Loucy (cell line): ENCODE results near the gene ALG6.

Source experiments
- H2AFZ ChIP-seq: fragments of 200-600 bp; sonication (generic); 2 replicates; pipeline ENCODE4 v1.6.0; 2016; ENCODE audit warnings: antibody characterized with exemption, mild to moderate bottlenecking, low read length, moderate library complexity
- H3F3A ChIP-seq: fragments of 200-600 bp; 2 replicates; pipeline ENCODE4 v1.6.0; 2016; ENCODE audit warnings: antibody characterized with exemption, low read depth, mild to moderate bottlenecking
- H3K27me3 ChIP-seq: fragments of 200-600 bp; sonication (generic); 2 replicates; pipeline ENCODE4 v1.6.1; 2014; ENCODE audit warnings: low read length, mild to moderate bottlenecking; ENCODE audit not compliant: insufficient read depth, poor library complexity, severe bottlenecking
- H3K36me3 ChIP-seq: fragments of 200-600 bp; sonication (generic); 2 replicates; pipeline ENCODE4 v1.6.1; 2016; ENCODE audit warnings: low read length; ENCODE audit not compliant: insufficient read depth
- H3K4me1 ChIP-seq: fragments of 200-600 bp; sonication (generic); 2 replicates; pipeline ENCODE4 v1.5.1; 2014; ENCODE audit warnings: low read length, mild to moderate bottlenecking; ENCODE audit not compliant: insufficient read depth, poor library complexity, severe bottlenecking
- H3K4me2 ChIP-seq: fragments of 200-600 bp; sonication (generic); 2 replicates; pipeline ENCODE4 v1.6.0; 2014; ENCODE audit warnings: antibody characterized with exemption, low read length, low read depth, mild to moderate bottlenecking; ENCODE audit not compliant: poor library complexity, severe bottlenecking
- H3K4me3 ChIP-seq: fragments of 200-600 bp; sonication (generic); 2 replicates; pipeline ENCODE4 v1.5.1; 2014; ENCODE audit warnings: low read length, mild to moderate bottlenecking, mixed read lengths; ENCODE audit not compliant: poor library complexity, severe bottlenecking
- H3K79me2 ChIP-seq: fragments of 200-600 bp; sonication (generic); 2 replicates; pipeline ENCODE4 v1.6.1; 2014; ENCODE audit warnings: low read length; ENCODE audit not compliant: insufficient read depth
- H3K9ac ChIP-seq: fragments of 200-600 bp; sonication (generic); 2 replicates; pipeline ENCODE4 v1.6.0; 2014; ENCODE audit warnings: mild to moderate bottlenecking, low read depth, low read length, moderate library complexity; ENCODE audit not compliant: poor library complexity, severe bottlenecking
- H3K9me2 ChIP-seq: fragments of 200-600 bp; sonication (generic); replicated peaks from 2 replicates; pipeline ENCODE4 v1.6.1; 2016; ENCODE audit warnings: low read depth, low read length, mixed read lengths
- H3K9me3 ChIP-seq: fragments of 200-600 bp; sonication (generic); 2 replicates; pipeline ENCODE4 v1.6.1; 2014; ENCODE audit warnings: mild to moderate bottlenecking, antibody characterized with exemption, low read length, low read depth; ENCODE audit not compliant: insufficient read depth
- H4K20me1 ChIP-seq: fragments of 200-600 bp; sonication (generic); 2 replicates; pipeline ENCODE4 v1.6.0; 2014; ENCODE audit warnings: antibody characterized with exemption, low read length, mild to moderate bottlenecking; ENCODE audit not compliant: insufficient read depth, poor library complexity, severe bottlenecking
- CTCF ChIP-seq: fragments of 200-600 bp; sonication (generic); conservative IDR thresholded peaks from 2 replicates; pipeline ENCODE4 v1.5.1; 2014; ENCODE audit warnings: mild to moderate bottlenecking, antibody characterized with exemption, low read length
- EZH2phosphoT487 ChIP-seq: fragments of 200-600 bp; IDR thresholded peaks from 2 replicates; pipeline ENCODE4 v1.6.1; 2018; ENCODE audit warnings: antibody characterized with exemption, mild to moderate bottlenecking, moderate library complexity, borderline replicate concordance

Gene ALG6

GRCh38 chr1:63381741-63382140 is 14.3 kb downstream of the ALG6 start:
- Histone ChIP-seq H4K20me1 (no peaks in the 10 kb centered on the region), H3K4me3 (no peak overlapping the region), H3K79me2 (no peaks in the 10 kb centered on the region; the same call in 1 of the 2 replicates), H3K9me3 (no peaks in the 10 kb centered on the region), H3K27me3 (no peaks in the 10 kb centered on the region), H3K36me3 (no peaks in the 10 kb centered on the region), H2AFZ (no peak overlapping the region), H3F3A (no peaks in the 10 kb centered on the region), H3K4me1 (peaks cover 16% of the 10 kb centered on the region), H3K9ac (no peak overlapping the region), H3K4me2 (no peak overlapping the region), H3K9me2 (no peaks in the 10 kb centered on the region)
- TF ChIP-seq EZH2phosphoT487 (no peak), CTCF (no peak)

- Histone ChIP-seq H3K4me1 (no peaks in the 10 kb centered on the region), H4K20me1 (no peaks in the 10 kb centered on the region), H3K9me2 (no peaks in the 10 kb centered on the region), H2AFZ (no peak overlapping the region), H3K9me3 (no peaks in the 10 kb centered on the region), H3K36me3 (peaks cover 28% of the 10 kb centered on the region), H3F3A (no peaks in the 10 kb centered on the region), H3K9ac (no peak overlapping the region), H3K4me2 (no peak overlapping the region), H3K27me3 (no peaks in the 10 kb centered on the region), H3K4me3 (no peak overlapping the region), H3K79me2 (no peaks in the 10 kb centered on the region)
- TF ChIP-seq EZH2phosphoT487 = no peak
- TF ChIP-seq CTCF = no peak
Measured at GRCh38 chr1:63401945-63402344, 34.5 kb downstream of the ALG6 start.

- Histone ChIP-seq H4K20me1 (no peaks in the 10 kb centered on the region), H3K36me3 (peaks cover 28% of the 10 kb centered on the region), H3K9me3 (no peaks in the 10 kb centered on the region), H2AFZ (no peak overlapping the region), H3K9me2 (no peaks in the 10 kb centered on the region), H3K79me2 (no peaks in the 10 kb centered on the region), H3K4me3 (no peak overlapping the region), H3K4me1 (no peaks in the 10 kb centered on the region), H3K27me3 (no peaks in the 10 kb centered on the region), H3K9ac (no peak overlapping the region), H3K4me2 (no peak overlapping the region), H3F3A (no peaks in the 10 kb centered on the region)
- TF ChIP-seq CTCF (no peak), EZH2phosphoT487 (no peak)
Measured at GRCh38 chr1:63403386-63403785, 36.0 kb downstream of the ALG6 start.
